ENCODE measurements around the gene IRAK1. TPM values are rescaled to one million over a fixed set of nuclear protein-coding genes. Genes with fewer than 3 reads are reported as not detected.
A peak's percentile ranks its signal among the peaks of the same experiment; 100 is the strongest.

Gene IRAK1
- total and polyA plus RNA-seq, 10 of the 15 experiments (the other 5 are each of a cell fraction or from before 2014, with no cell fraction given): 4.2 to 136 (median 39.5) TPM

DNA sequence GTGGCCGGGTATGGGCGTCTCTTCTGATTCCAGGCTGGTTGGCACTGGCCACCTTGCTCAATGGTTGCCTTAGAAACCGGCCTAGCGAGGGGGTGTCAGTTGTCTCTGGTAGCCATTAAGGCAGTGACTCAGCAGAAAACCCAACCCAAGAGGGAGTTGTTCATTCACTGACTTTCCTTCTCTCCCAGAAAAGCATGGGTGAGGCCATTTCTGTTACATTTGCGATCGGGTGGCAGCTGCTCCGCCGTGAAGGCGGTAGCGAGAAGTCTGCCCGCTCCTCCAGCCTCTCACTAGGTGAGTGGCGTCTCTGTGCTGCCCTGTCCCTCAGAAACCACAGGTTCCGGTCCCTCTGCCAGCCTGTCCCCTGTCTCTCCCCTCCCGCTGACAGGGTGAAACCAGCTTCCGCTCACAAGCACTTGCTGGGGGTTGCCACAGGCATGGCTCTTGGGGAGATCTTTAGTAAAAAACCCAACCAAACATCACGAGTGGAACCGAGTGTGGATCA lies 17.4 kb downstream of the IRAK1 start (continued):
- TF ChIP-seq, protein P1, sequence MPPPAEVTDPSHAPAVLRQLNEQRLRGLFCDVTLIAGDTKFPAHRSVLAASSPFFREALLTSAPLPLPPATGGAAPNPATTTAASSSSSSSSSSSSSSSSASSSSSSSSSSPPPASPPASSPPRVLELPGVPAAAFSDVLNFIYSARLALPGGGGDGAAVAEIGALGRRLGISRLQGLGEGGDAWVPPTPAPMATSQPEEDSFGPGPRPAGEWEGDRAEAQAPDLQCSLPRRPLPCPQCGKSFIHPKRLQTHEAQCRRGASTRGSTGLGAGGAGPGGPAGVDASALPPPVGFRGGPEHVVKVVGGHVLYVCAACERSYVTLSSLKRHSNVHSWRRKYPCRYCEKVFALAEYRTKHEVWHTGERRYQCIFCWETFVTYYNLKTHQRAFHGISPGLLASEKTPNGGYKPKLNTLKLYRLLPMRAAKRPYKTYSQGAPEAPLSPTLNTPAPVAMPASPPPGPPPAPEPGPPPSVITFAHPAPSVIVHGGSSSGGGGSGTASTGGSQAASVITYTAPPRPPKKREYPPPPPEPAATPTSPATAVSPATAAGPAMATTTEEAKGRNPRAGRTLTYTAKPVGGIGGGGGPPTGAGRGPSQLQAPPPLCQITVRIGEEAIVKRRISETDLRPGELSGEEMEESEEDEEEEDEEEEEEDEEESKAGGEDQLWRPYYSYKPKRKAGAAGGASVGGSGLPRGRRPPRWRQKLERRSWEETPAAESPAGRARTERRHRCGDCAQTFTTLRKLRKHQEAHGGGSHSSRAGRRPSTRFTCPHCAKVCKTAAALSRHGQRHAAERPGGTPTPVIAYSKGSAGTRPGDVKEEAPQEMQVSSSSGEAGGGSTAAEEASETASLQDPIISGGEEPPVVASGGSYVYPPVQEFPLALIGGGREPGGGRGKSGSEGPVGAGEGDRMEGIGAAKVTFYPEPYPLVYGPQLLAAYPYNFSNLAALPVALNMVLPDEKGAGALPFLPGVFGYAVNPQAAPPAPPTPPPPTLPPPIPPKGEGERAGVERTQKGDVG (CRISPR knock-in tag; IDR thresholded peaks at IDR 0.05): no peak
- TF ChIP-seq CEBPB (IDR thresholded peaks at IDR 0.05; ENCODE audit: borderline replicate concordance in 1 of 2, low read depth in 2 of 2, low read length in 2 of 2) (no peak), WRNIP1 (IDR thresholded peaks at IDR 0.05; ENCODE audit: borderline replicate concordance, low read depth, low read length) (no peak), GATAD2B (conservative IDR thresholded peaks at IDR 0.05; ENCODE audit: low read depth) (peak; percentile 41; the same call in 1 of the 2 replicates), POLR2AphosphoS2 (IDR thresholded peaks at IDR 0.05; ENCODE audit: low read depth, low read length) (no peak), CHD4 (IDR thresholded peaks at IDR 0.05) (no peak), SPI1 (IDR thresholded peaks at IDR 0.05; ENCODE audit: borderline replicate concordance, insufficient read depth, low read depth, low read length) (no peak), ESRRA (IDR thresholded peaks at IDR 0.05; ENCODE audit: low read length) (no peak), HDAC2 (IDR thresholded peaks at IDR 0.05) (no peak), RCOR1 (conservative IDR thresholded peaks at IDR 0.05; ENCODE audit: low read depth, low read length) (no peak), MYB (IDR thresholded peaks at IDR 0.05; ENCODE audit: borderline replicate concordance, low read depth, low read length) (no peak), MEF2A (IDR thresholded peaks at IDR 0.05; ENCODE audit: insufficient read depth, low read depth, low read length) (no peak), PAX5 (IDR thresholded peaks at IDR 0.05; ENCODE audit: borderline replicate concordance, low read depth, low read length) (no peak), CBFB (IDR thresholded peaks at IDR 0.05; ENCODE audit: low read depth) (0 out of 2 replicates have a peak, but pooled peaks have one; percentile 23), MEF2B (IDR thresholded peaks at IDR 0.05; ENCODE audit: partially characterized antibody, poor library complexity, severe bottlenecking) (no peak), PAX8 (IDR thresholded peaks at IDR 0.05) (no peak), LARP7 (IDR thresholded peaks at IDR 0.05) (no peak), YBX1 (IDR thresholded peaks at IDR 0.05) (no peak), SMAD1 (IDR thresholded peaks at IDR 0.05; ENCODE audit: low read depth, partially characterized antibody) (no peak), EED (IDR thresholded peaks at IDR 0.05; ENCODE audit: low read depth) (no peak), ZSCAN29 (IDR thresholded peaks at IDR 0.05) (no peak)
- TF ChIP-seq, protein P2, sequence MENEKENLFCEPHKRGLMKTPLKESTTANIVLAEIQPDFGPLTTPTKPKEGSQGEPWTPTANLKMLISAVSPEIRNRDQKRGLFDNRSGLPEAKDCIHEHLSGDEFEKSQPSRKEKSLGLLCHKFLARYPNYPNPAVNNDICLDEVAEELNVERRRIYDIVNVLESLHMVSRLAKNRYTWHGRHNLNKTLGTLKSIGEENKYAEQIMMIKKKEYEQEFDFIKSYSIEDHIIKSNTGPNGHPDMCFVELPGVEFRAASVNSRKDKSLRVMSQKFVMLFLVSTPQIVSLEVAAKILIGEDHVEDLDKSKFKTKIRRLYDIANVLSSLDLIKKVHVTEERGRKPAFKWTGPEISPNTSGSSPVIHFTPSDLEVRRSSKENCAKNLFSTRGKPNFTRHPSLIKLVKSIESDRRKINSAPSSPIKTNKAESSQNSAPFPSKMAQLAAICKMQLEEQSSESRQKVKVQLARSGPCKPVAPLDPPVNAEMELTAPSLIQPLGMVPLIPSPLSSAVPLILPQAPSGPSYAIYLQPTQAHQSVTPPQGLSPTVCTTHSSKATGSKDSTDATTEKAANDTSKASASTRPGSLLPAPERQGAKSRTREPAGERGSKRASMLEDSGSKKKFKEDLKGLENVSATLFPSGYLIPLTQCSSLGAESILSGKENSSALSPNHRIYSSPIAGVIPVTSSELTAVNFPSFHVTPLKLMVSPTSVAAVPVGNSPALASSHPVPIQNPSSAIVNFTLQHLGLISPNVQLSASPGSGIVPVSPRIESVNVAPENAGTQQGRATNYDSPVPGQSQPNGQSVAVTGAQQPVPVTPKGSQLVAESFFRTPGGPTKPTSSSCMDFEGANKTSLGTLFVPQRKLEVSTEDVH (IDR thresholded peaks at IDR 0.05; ENCODE audit: low read depth, partially characterized antibody): no peak
- TF ChIP-seq, protein P3, sequence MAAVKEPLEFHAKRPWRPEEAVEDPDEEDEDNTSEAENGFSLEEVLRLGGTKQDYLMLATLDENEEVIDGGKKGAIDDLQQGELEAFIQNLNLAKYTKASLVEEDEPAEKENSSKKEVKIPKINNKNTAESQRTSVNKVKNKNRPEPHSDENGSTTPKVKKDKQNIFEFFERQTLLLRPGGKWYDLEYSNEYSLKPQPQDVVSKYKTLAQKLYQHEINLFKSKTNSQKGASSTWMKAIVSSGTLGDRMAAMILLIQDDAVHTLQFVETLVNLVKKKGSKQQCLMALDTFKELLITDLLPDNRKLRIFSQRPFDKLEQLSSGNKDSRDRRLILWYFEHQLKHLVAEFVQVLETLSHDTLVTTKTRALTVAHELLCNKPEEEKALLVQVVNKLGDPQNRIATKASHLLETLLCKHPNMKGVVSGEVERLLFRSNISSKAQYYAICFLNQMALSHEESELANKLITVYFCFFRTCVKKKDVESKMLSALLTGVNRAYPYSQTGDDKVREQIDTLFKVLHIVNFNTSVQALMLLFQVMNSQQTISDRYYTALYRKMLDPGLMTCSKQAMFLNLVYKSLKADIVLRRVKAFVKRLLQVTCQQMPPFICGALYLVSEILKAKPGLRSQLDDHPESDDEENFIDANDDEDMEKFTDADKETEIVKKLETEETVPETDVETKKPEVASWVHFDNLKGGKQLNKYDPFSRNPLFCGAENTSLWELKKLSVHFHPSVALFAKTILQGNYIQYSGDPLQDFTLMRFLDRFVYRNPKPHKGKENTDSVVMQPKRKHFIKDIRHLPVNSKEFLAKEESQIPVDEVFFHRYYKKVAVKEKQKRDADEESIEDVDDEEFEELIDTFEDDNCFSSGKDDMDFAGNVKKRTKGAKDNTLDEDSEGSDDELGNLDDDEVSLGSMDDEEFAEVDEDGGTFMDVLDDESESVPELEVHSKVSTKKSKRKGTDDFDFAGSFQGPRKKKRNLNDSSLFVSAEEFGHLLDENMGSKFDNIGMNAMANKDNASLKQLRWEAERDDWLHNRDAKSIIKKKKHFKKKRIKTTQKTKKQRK (IDR thresholded peaks at IDR 0.05; ENCODE audit: low read depth, low read length): no peak
